H1 (cell line): ENCODE data around the gene USP12. TPM values are rescaled to one million over a fixed set of nuclear protein-coding genes. Genes with fewer than 3 reads are reported as not detected.

ENCODE experiments used
- CTCF ChIA-PET: fragments of 300-600 bp; sonication (Branson Sonifier 250); formaldehyde crosslinking; loops from one replicate; lab custom pipeline; 2021; ENCODE audit not compliant: partially characterized antibody; lab: Charles Lee
- POLR2A ChIA-PET: fragments of 300-600 bp; sonication (Branson Sonifier 250); formaldehyde crosslinking; loops from one replicate; lab custom pipeline; 2021; ENCODE audit warnings: inconsistent platforms; ENCODE audit not compliant: partially characterized antibody; lab: Charles Lee
- DNase-seq, 2 experiments: peaks; one replicate each; pipeline versions ENCODE4 v3.0.0 to v3.0.0-alpha.2; 2010 to 2022; ENCODE audit warnings: low spot score in 2 of 2, low read depth in 1 of 2, mixed read lengths in 1 of 2
- FAIRE-seq: peaks from 2 replicates; lab custom pipeline; 2011; peaks lifted over from hg19 to GRCh38; lab: Jason Lieb, UNC
- H2AFZ ChIP-seq: 2 replicates; pipeline ENCODE4 v1.8.1; 2012; ENCODE audit warnings: low read length, inconsistent platforms
- H2AK5ac ChIP-seq: 2 replicates; pipeline ENCODE4 v1.6.1; 2013; ENCODE audit warnings: low read depth, low read length
- H2BK120ac ChIP-seq: replicated peaks from 2 replicates; pipeline ENCODE3; 2013; ENCODE audit warnings: low read depth, low read length, inconsistent platforms
- H2BK12ac ChIP-seq: 2 replicates; pipeline ENCODE4 v1.6.1; 2013; ENCODE audit warnings: low read depth, low read length
- H2BK15ac ChIP-seq: 2 replicates; pipeline ENCODE4 v1.6.1; 2013; ENCODE audit warnings: low read length
- H2BK20ac ChIP-seq: 2 replicates; pipeline ENCODE4 v1.6.1; 2013; ENCODE audit warnings: low read length
- H2BK5ac ChIP-seq: 2 replicates; pipeline ENCODE4 v1.6.1; 2013; ENCODE audit warnings: low read depth, low read length
- H3K14ac ChIP-seq: 2 replicates; pipeline ENCODE4 v1.6.1; 2013; ENCODE audit warnings: inconsistent platforms; ENCODE audit not compliant: insufficient read length
- H3K18ac ChIP-seq: 2 replicates; pipeline ENCODE4 v1.6.1; 2013; ENCODE audit warnings: low read length; ENCODE audit errors: extremely low read depth
- H3K23ac ChIP-seq: 2 replicates; pipeline ENCODE4 v1.6.1; 2013; ENCODE audit warnings: inconsistent platforms; ENCODE audit not compliant: insufficient read length
- H3K23me2 ChIP-seq: 2 replicates; pipeline ENCODE4 v1.6.1; 2013; ENCODE audit warnings: low read depth, low read length
- H3K27ac ChIP-seq: 2 replicates; pipeline ENCODE4 v1.6.1; 2011; ENCODE audit warnings: low read depth, low read length, inconsistent platforms
- H3K27me3 ChIP-seq, 4 experiments: replicated peaks in 1 of 4; 1 replicate in 1 of 4; 2 replicates in 3 of 4; pipeline versions ENCODE4 v1.6.1 to v1.8.1; 2011 to 2013; ENCODE audit warnings: low read length in 3 of 4, mild to moderate bottlenecking in 3 of 4, inconsistent platforms in 2 of 4, mixed read lengths in 2 of 4, moderate library complexity in 1 of 4; ENCODE audit not compliant: control insufficient read depth in 3 of 4, insufficient read depth in 3 of 4; ENCODE audit errors: extremely low read depth in 1 of 4
- H3K36me3 ChIP-seq, 4 experiments: 2 replicates each; pipeline versions ENCODE4 v1.6.1 to v1.8.1; 2011 to 2013; ENCODE audit warnings: mild to moderate bottlenecking in 4 of 4, low read length in 3 of 4, moderate library complexity in 2 of 4, control low read depth in 1 of 4, inconsistent platforms in 1 of 4; ENCODE audit not compliant: insufficient read depth in 4 of 4, control insufficient read depth in 2 of 4
- H3K4ac ChIP-seq: replicated peaks from 2 replicates; pipeline ENCODE3; 2013; ENCODE audit warnings: low read length, low read depth, mixed read lengths, inconsistent platforms; ENCODE audit not compliant: insufficient read length
- H3K4me1 ChIP-seq, 4 experiments: replicated peaks in 1 of 4; 1 replicate in 1 of 4; 2 replicates in 3 of 4; pipeline versions ENCODE4 v1.6.1 to v1.8.1; 2011 to 2013; ENCODE audit warnings: low read length in 3 of 4, inconsistent platforms in 2 of 4, mixed read lengths in 1 of 4; ENCODE audit not compliant: insufficient read depth in 4 of 4, control insufficient read depth in 3 of 4
- H3K4me2 ChIP-seq, 2 experiments: 2 replicates each; pipeline versions ENCODE4 v1.6.1 to v1.8.1; 2011 to 2013; ENCODE audit warnings: low read depth in 2 of 2, low read length in 2 of 2, control low read depth in 1 of 2, inconsistent platforms in 1 of 2, mild to moderate bottlenecking in 1 of 2; ENCODE audit not compliant: insufficient read depth in 1 of 2
- H3K4me3 ChIP-seq, 4 experiments: fragments of 200-600, 300-600 bp in 1 of 4; sonication (generic), shearing (Covaris generic), sonication (Bioruptor Twin) in 1 of 4; 2 replicates each; pipeline versions ENCODE4 v1.5.1 to v1.8.1; 2011 to 2016; ENCODE audit warnings: low read length in 4 of 4, low read depth in 3 of 4, control low read depth in 2 of 4, inconsistent platforms in 2 of 4, mild to moderate bottlenecking in 2 of 4, mixed read lengths in 1 of 4, moderate library complexity in 1 of 4; ENCODE audit not compliant: insufficient read depth in 2 of 4; ENCODE audit errors: extremely low read depth in 1 of 4
- H3K56ac ChIP-seq: replicated peaks from 2 replicates; pipeline ENCODE3; 2013; ENCODE audit warnings: low read depth, mild to moderate bottlenecking, mixed read lengths, low read length, inconsistent platforms; ENCODE audit not compliant: insufficient read length
- H3K79me1 ChIP-seq: 2 replicates; pipeline ENCODE4 v1.6.1; 2013; ENCODE audit warnings: low read depth, low read length, control low read depth
- H3K79me2 ChIP-seq, 2 experiments: 2 replicates each; pipeline versions ENCODE4 v1.6.1 to v1.8.1; 2012 to 2013; ENCODE audit warnings: low read length in 2 of 2, mild to moderate bottlenecking in 2 of 2, inconsistent platforms in 1 of 2; ENCODE audit not compliant: insufficient read depth in 2 of 2, control insufficient read depth in 1 of 2
- H3K9ac ChIP-seq, 4 experiments: replicated peaks in 1 of 4; 1 replicate in 1 of 4; 2 replicates in 3 of 4; pipeline versions ENCODE4 v1.6.1 to v1.8.1; 2011 to 2013; ENCODE audit warnings: low read depth in 3 of 4, low read length in 3 of 4, control low read depth in 2 of 4, mild to moderate bottlenecking in 2 of 4, moderate library complexity in 2 of 4, inconsistent platforms in 1 of 4; ENCODE audit errors: extremely low read depth in 1 of 4
- H3K9me3 ChIP-seq, 2 experiments: 2 replicates each; pipeline versions ENCODE4 v1.6.1 to v1.8.1; 2012 to 2013; ENCODE audit warnings: mild to moderate bottlenecking in 2 of 2, moderate library complexity in 2 of 2, control low read depth in 1 of 2, inconsistent platforms in 1 of 2, low read depth in 1 of 2, low read length in 1 of 2, mixed read lengths in 1 of 2; ENCODE audit not compliant: insufficient read depth in 2 of 2
- H4K20me1 ChIP-seq, 2 experiments: replicated peaks in 1 of 2; 2 replicates each; pipeline versions ENCODE3 to v1.8.1; 2011 to 2013; ENCODE audit warnings: inconsistent platforms in 2 of 2, low read length in 2 of 2, mild to moderate bottlenecking in 1 of 2; ENCODE audit not compliant: insufficient read depth in 2 of 2, control insufficient read depth in 1 of 2
- H4K5ac ChIP-seq: 2 replicates; pipeline ENCODE4 v1.6.1; 2013; ENCODE audit warnings: low read length, low read depth, mixed read lengths, inconsistent platforms; ENCODE audit not compliant: insufficient read length
- H4K8ac ChIP-seq: 2 replicates; pipeline ENCODE4 v1.8.0; 2013; ENCODE audit warnings: mild to moderate bottlenecking, moderate library complexity, low read length, inconsistent platforms; ENCODE audit not compliant: insufficient read depth; ENCODE audit errors: extremely low read depth
- H4K91ac ChIP-seq: replicated peaks from 2 replicates; pipeline ENCODE3; 2013; ENCODE audit warnings: low read length, mixed read lengths, inconsistent platforms; ENCODE audit not compliant: insufficient read length
- NANOG ChIP-seq: IDR thresholded peaks from 2 replicates; pipeline ENCODE4 v1.6.1; 2011; ENCODE audit warnings: low read length, low read depth, mild to moderate bottlenecking, inconsistent platforms; ENCODE audit not compliant: insufficient read depth, poor library complexity, severe bottlenecking
- polyA plus RNA-seq, 7 experiments: library from polyadenylated mRNA; depleted of rRNA in 3 of 7; stranded (reverse) in 5 of 7; unstranded in 2 of 7; fragments of >200 nt in 5 of 7; fragments of 200-250 nt in 2 of 7; gene quantifications; 1 replicate in 5 of 7; 2 replicates in 1 of 7; 4 replicates in 1 of 7; pipeline versions ENCODE4 v1.2.1 to v1.2.3, GENCODE V29; 2011 to 2013; ENCODE audit warnings: missing spikeins in 2 of 7, mixed read lengths in 2 of 7
- total RNA-seq: library from RNA; stranded (reverse); fragmentation: NEBNext Ultra II Directional; extraction: Animal tissue kit (Norgen Biotek cat#: 25700); gene quantifications from 2 replicates; pipeline ENCODE4 v1.2.1, GENCODE V29; 2021
- TF ChIP-seq, protein P1 (sequence below): IDR thresholded peaks from 2 replicates; pipeline ENCODE4 v1.6.1; 2012; ENCODE audit warnings: low read length, inconsistent platforms

Gene USP12
- total and polyA plus RNA-seq, 2 of the 8 experiments (the other 6 are each of a cell fraction or from before 2014, with no cell fraction given): 4.0 to 30.0 TPM

DNA sequence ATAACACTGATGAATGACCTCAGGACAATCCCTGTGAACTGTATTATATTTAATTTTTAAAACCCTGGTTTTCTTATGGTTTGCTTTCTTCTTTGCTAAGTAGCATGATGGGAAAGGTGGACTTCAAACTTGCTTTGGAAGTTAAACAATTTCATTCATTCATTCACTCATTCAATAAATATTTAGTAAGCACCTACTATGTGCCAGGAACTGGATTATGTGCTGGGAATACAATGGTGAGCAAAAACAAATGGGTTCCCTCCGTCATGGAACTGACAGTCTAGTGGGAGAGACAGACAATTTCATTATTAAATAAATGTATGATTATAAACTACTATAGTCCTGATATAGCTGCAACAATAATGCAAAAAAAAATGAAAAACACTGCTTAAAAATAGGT is 70.3 kb downstream of the USP12 start (continued):
- no peak for TF ChIP-seq NANOG

DNA sequence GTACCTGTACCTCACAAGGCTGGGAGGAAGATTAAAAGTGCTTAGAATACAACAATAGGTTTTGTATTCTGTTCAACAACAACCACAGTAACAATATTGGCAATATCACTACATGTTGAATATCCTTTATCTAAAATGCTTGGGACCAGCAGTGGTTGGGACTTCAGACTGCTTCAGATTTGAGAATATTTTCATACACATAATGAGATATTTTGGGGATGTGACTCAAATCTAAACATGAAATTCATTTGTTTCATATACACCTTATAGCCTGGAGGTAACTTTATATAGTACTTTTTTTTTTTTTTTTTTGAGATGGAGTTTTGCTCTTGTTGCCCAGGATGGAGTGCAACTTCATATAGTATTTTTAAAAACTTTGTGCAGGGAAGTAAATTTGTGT is 73.9 kb downstream of the USP12 start:
- Histone ChIP-seq H3K18ac (no peak overlapping the region), H3K4me2 (no peak overlapping the region), H3K56ac (no peak overlapping the region), H4K91ac (no peak overlapping the region), H3K27ac (no peak overlapping the region), H2BK12ac (no peak overlapping the region), H4K20me1 (peaks cover 0 to 2% of the 10 kb centered on the region in 2 experiments), H3K4ac (no peak overlapping the region), H2AFZ (no peak overlapping the region), H3K23me2 (no peaks in the 10 kb centered on the region), H2BK5ac (no peak overlapping the region), H4K5ac (no peak overlapping the region), H3K4me1 (no peaks in the 10 kb centered on the region), H3K36me3 (peaks cover 0 to 10% (median 2%) of the 10 kb centered on the region in 4 experiments; a peak in 3 of 8 replicates), H2BK15ac (no peak overlapping the region), H3K79me2 (no peaks in the 10 kb centered on the region), H4K8ac (no peak overlapping the region), H3K9ac (no peak overlapping the region), H2BK20ac (no peak overlapping the region), H3K4me3 (no peak overlapping the region), H3K27me3 (no peaks in the 10 kb centered on the region), H3K14ac (no peak overlapping the region), H3K79me1 (no peaks in the 10 kb centered on the region; the same call in 1 of the 2 replicates), H2BK120ac (no peak overlapping the region), H3K9me3 (no peaks in the 10 kb centered on the region; a peak in 1 of 4 replicates), H2AK5ac (no peak overlapping the region), H3K23ac (no peak overlapping the region)
- DNase-seq (no peak), FAIRE-seq (no peak)
- ChIA-PET POLR2A (no interaction called here), CTCF (no interaction called here)
- TF ChIP-seq, protein P1, sequence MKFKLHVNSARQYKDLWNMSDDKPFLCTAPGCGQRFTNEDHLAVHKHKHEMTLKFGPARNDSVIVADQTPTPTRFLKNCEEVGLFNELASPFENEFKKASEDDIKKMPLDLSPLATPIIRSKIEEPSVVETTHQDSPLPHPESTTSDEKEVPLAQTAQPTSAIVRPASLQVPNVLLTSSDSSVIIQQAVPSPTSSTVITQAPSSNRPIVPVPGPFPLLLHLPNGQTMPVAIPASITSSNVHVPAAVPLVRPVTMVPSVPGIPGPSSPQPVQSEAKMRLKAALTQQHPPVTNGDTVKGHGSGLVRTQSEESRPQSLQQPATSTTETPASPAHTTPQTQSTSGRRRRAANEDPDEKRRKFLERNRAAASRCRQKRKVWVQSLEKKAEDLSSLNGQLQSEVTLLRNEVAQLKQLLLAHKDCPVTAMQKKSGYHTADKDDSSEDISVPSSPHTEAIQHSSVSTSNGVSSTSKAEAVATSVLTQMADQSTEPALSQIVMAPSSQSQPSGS: no peak
